HUDEP-2 (cell line): Measurements from ENCODE around the gene PIAS4.
A peak's percentile ranks its signal among the peaks of the same experiment; 100 is the strongest.
"Not testable (repeated sequence)": the region's sequence is repeated elsewhere in the genome, so short reads cannot be mapped to it uniquely, and the experiment has no call there.

Experiments used
- DNase-seq, 76 experiments: peaks; one replicate each; lab custom pipeline; 2025; ENCODE audit not compliant: unreplicated experiment in 76 of 76; lab: John Stamatoyannopoulos, UW

The PIAS4 gene

GRCh38 chr19:4007021-4007835 lies at the start of gene PIAS4:
Gene PIAS4 (plus strand): TSS chr19:4007736. CDS start chr19:4007761, 25 bp downstream.
- peak in 75 of 76 experiments; percentile 72 to 99 (median 96) for DNase-seq

GRCh38 chr19:3958836-3959765 lies 48.4 kb upstream of the PIAS4 start:
- DNase-seq, result no peak

GRCh38 chr19:3959766-3960131 lies 47.8 kb upstream of the PIAS4 start:
- DNase-seq, result no peak

GRCh38 chr19:3961007-3961406 lies 46.5 kb upstream of the PIAS4 start:
- no peak for DNase-seq

- no peak for DNase-seq
Observed at GRCh38 chr19:3963458-3964255, 43.9 kb upstream of the PIAS4 start.

GRCh38 chr19:3964256-3965194 lies 43.0 kb upstream of the PIAS4 start:
- DNase-seq, result no peak

- DNase-seq, result no peak
Observed at GRCh38 chr19:3966051-3967017, 41.2 kb upstream of the PIAS4 start.

GRCh38 chr19:3967983-3968382 lies 39.6 kb upstream of the PIAS4 start:
- DNase-seq, result not testable (repeated sequence)

GRCh38 chr19:3968556-3969434 lies 38.7 kb upstream of the PIAS4 start:
- peak in 9 of 76 experiments; percentile 16 to 51 (median 30) for DNase-seq

- DNase-seq, result no peak
Observed at GRCh38 chr19:3969435-3970312, 37.9 kb upstream of the PIAS4 start.

GRCh38 chr19:3970313-3970807 lies 37.2 kb upstream of the PIAS4 start:
- no peak for DNase-seq

GRCh38 chr19:3970808-3971598 lies 36.5 kb upstream of the PIAS4 start, which contains the start of gene DAPK3:
Gene DAPK3 (minus strand): TSS chr19:3971099. CDS start chr19:3969735, 1,364 bp downstream.
- peak in 74 of 76 experiments; percentile 78 to 100 (median 98) for DNase-seq

GRCh38 chr19:3975144-3975543 lies 32.4 kb upstream of the PIAS4 start:
- DNase-seq, result no peak

- no peak for DNase-seq
Observed at GRCh38 chr19:3975637-3976087, 31.9 kb upstream of the PIAS4 start.

GRCh38 chr19:3976495-3977241 lies 30.9 kb upstream of the PIAS4 start:
- peak in 1 of 76 experiments; percentile 25 for DNase-seq
